GM13976 (cell line): ENCODE results near the gene MPHOSPH6.
"Not testable (repeated sequence)": the region's sequence is repeated elsewhere in the genome, so short reads cannot be mapped to it uniquely, and the experiment has no call there.

Experiments used
- DNase-seq: peaks from one replicate; pipeline ENCODE4 v3.0.0; 2012; ENCODE audit warnings: low spot score
- CTCF ChIP-seq: IDR thresholded peaks from 2 replicates; pipeline ENCODE4 v1.5.1; 2012; ENCODE audit warnings: borderline replicate concordance, mild to moderate bottlenecking; ENCODE audit not compliant: insufficient read depth; ENCODE audit errors: extremely low read depth, missing control alignments, control extremely low read depth
- in situ Hi-C: fragments of 300-500 bp; cut with MboI; formaldehyde crosslinking; loops from one replicate; pipeline ENCODE4 v1.12.0; 2022; ENCODE audit warnings: low sequenced_read_pairs, mixed read lengths, inconsistent platforms; ENCODE audit not compliant: unreplicated experiment

Gene MPHOSPH6

GRCh38 chr16:82169861-82170845 is at the start of gene MPHOSPH6:
Gene MPHOSPH6 (minus strand): TSS chr16:82170224. CDS start chr16:82170175, 49 bp downstream.
- peak; percentile 95 for DNase-seq
- in situ Hi-C loops: no loop called here
- TF ChIP-seq CTCF: no peak

GRCh38 chr16:82219298-82219697 is 49.3 kb upstream of the MPHOSPH6 start:
- TF ChIP-seq CTCF: no peak
- DNase-seq: no peak
- in situ Hi-C loops: no loop called here

- in situ Hi-C loops: not testable (repeated sequence)
Measured at GRCh38 chr16:82209314-82209713, 39.3 kb upstream of the MPHOSPH6 start.

GRCh38 chr16:82203198-82203597 is 33.2 kb upstream of the MPHOSPH6 start:
- in situ Hi-C loops: no loop called here
- no peak for TF ChIP-seq CTCF
- DNase-seq: no peak

More at GRCh38 chr16:82209314-82209713, 39.3 kb upstream of the MPHOSPH6 start:
- not testable (repeated sequence) for DNase-seq

- in situ Hi-C loops: no loop called here
- no peak for TF ChIP-seq CTCF
- no peak for DNase-seq
Measured at GRCh38 chr16:82201926-82202325, 31.9 kb upstream of the MPHOSPH6 start.

GRCh38 chr16:82201351-82201750 is 31.3 kb upstream of the MPHOSPH6 start:
- in situ Hi-C loops: no loop called here
- no peak for DNase-seq
- no peak for TF ChIP-seq CTCF

GRCh38 chr16:82199209-82199608 is 29.2 kb upstream of the MPHOSPH6 start:
- TF ChIP-seq CTCF: no peak
- in situ Hi-C loops: no loop called here
- no peak for DNase-seq
